Measurements from ENCODE around the gene ADAMTS17. TPM values are rescaled to one million over a fixed set of nuclear protein-coding genes. Genes with fewer than 3 reads are reported as not detected.
A peak's percentile ranks its signal among the peaks of the same experiment; 100 is the strongest.

Gene ADAMTS17
- total RNA-seq, 1 experiment from 2014 or later, result 4.2 TPM

GRCh38 chr15:100383302-100384107 lies 41.7 kb upstream of the ADAMTS17 start:
- no peak overlapping the region for H2AFZ ChIP-seq (ENCODE audit: low read depth, low read length, poor library complexity, severe bottlenecking)
- BruUV-seq (replicated peaks), result no TSS peak
- no peaks in the 10 kb centered on the region; a peak in 1 of 4 replicates for H3K9me3 ChIP-seq (ENCODE audit: control insufficient read depth in 1 of 2, insufficient read depth in 1 of 2, low read depth in 1 of 2, low read length in 2 of 2)
- ChIA-PET POLR2A (no interaction called here), RAD21 (ENCODE audit: low non-redundant PET in 1 of 2, low total read pairs in 2 of 2, uncharacterized antibody in 2 of 2, unreplicated experiment in 2 of 2) (interaction anchor here (0.9 to 1.3 kb wide), 3 partner anchors 33 to 455 kb away, joined by 4 to 7 read pairs (median 4); partner anchors contain the start of gene ADAMTS17 (in 1 of the 2)), CTCF (interaction anchor here (0.7 to 2.4 kb wide), 4 partner anchors 34 to 1111 kb away, joined by 3 to 26 read pairs (median 8); partner anchors contain the start of gene ADAMTS17)
- no peak overlapping the region for H3K4me3 ChIP-seq (replicated peaks in 1 of 2; ENCODE audit: low read depth in 1 of 2, low read length in 2 of 2)
- H3K27ac ChIP-seq (ENCODE audit: low read depth, low read length), result no peak overlapping the region
- H3K4me2 ChIP-seq (ENCODE audit: low read length), result no peak overlapping the region
- H3K36me3 ChIP-seq (ENCODE audit: control insufficient read depth in 1 of 2, insufficient read depth in 2 of 2, low read length in 2 of 2), result no peaks in the 10 kb centered on the region
- H4K20me1 ChIP-seq (ENCODE audit: insufficient read depth), result no peaks in the 10 kb centered on the region
- ATAC-seq, result peak; percentile 78
- no peak overlapping the region for H3K9ac ChIP-seq (ENCODE audit: low read length)
- H3K4me1 ChIP-seq (ENCODE audit: control insufficient read depth in 1 of 2, insufficient read depth in 2 of 2, low read length in 2 of 2), result no peaks in the 10 kb centered on the region
- intact Hi-C loops (cut with micrococcal nuclease), result loop anchor here (2.0 to 5.0 kb wide), 3 partner anchors 33 to 456 kb away; partner anchors contain the start of gene ADAMTS17
- H3K9me2 ChIP-seq (ENCODE audit: insufficient read depth), result no peaks in the 10 kb centered on the region
- TF ChIP-seq CTCF (IDR thresholded peaks at IDR 0.05 in 2 of 3, conservative IDR thresholded peaks at IDR 0.05 in 1 of 3; ENCODE audit: borderline replicate concordance in 1 of 3, insufficient read depth in 1 of 3, low read depth in 2 of 3, low read length in 2 of 3), result peak; percentile 49 to 62 (median 54)
- TF ChIP-seq YY1 (IDR thresholded peaks at IDR 0.05; ENCODE audit: extremely low read depth, insufficient replicate concordance, low read depth, low read length), result no peak
- TF ChIP-seq RAD21 (IDR thresholded peaks at IDR 0.05; ENCODE audit: low read depth), result peak; percentile 67
- DNase-seq (ENCODE audit: low read depth, low spot score), result peak; percentile 8
- no peaks in the 10 kb centered on the region for H3K79me2 ChIP-seq (ENCODE audit: insufficient read depth, low read length)
- H3K27me3 ChIP-seq (ENCODE audit: insufficient read depth, low read length), result no peaks in the 10 kb centered on the region

- RAD21 ChIA-PET (ENCODE audit: low non-redundant PET in 1 of 2, low total read pairs in 2 of 2, uncharacterized antibody in 2 of 2, unreplicated experiment in 2 of 2), result no interaction called here
- CTCF ChIA-PET, result no interaction called here
- Histone ChIP-seq H3K4me2 (ENCODE audit: low read length) (no peak overlapping the region), H3K9ac (ENCODE audit: low read length) (no peak overlapping the region), H3K9me3 (ENCODE audit: control insufficient read depth in 1 of 2, insufficient read depth in 1 of 2, low read depth in 1 of 2, low read length in 2 of 2) (no peaks in the 10 kb centered on the region), H3K27ac (ENCODE audit: low read depth, low read length) (no peak overlapping the region), H3K36me3 (ENCODE audit: control insufficient read depth in 1 of 2, insufficient read depth in 2 of 2, low read length in 2 of 2) (no peaks in the 10 kb centered on the region), H3K27me3 (ENCODE audit: insufficient read depth, low read length) (0 out of 2 replicates have a peak, but pooled peaks cover 3% of the 10 kb centered on the region), H3K4me1 (ENCODE audit: control insufficient read depth in 1 of 2, insufficient read depth in 2 of 2, low read length in 2 of 2) (no peaks in the 10 kb centered on the region), H3K4me3 (replicated peaks in 1 of 2; ENCODE audit: low read depth in 1 of 2, low read length in 2 of 2) (no peak overlapping the region), H4K20me1 (ENCODE audit: insufficient read depth) (no peaks in the 10 kb centered on the region), H3K9me2 (ENCODE audit: insufficient read depth) (no peaks in the 10 kb centered on the region), H3K79me2 (ENCODE audit: insufficient read depth, low read length) (no peaks in the 10 kb centered on the region), H2AFZ (ENCODE audit: low read depth, low read length, poor library complexity, severe bottlenecking) (no peak overlapping the region)
- ATAC-seq (no peak), DNase-seq (ENCODE audit: low read depth, low spot score) (no peak)
- TF ChIP-seq CBX3 (IDR thresholded peaks at IDR 0.05; ENCODE audit: low read depth), result no peak
- TF ChIP-seq ATF3 (IDR thresholded peaks at IDR 0.05), result no peak
- TF ChIP-seq ZFX (IDR thresholded peaks at IDR 0.05), result no peak
- TF ChIP-seq ELF1 (IDR thresholded peaks at IDR 0.05; ENCODE audit: borderline replicate concordance, low read depth), result no peak
- TF ChIP-seq ZNF274 (IDR thresholded peaks at IDR 0.05; ENCODE audit: low read depth, low read length), result no peak
- intact Hi-C loops (cut with micrococcal nuclease), result no loop called here
- POLR2A ChIA-PET, result no interaction called here
- BruUV-seq (replicated peaks), result no TSS peak
These were observed 32.2 kb upstream of the ADAMTS17 start for GRCh38 chr15:100373942-100374341.

All from HCT116 (cell line).